Activated CD4-positive, alpha-beta memory T cell treated with anti-CD3 and anti-CD28 coated beads for 36 hours (primary cell): ENCODE measurements around the gene PLEKHA5. TPM values are rescaled to one million over a fixed set of nuclear protein-coding genes. Genes with fewer than 3 reads are reported as not detected.
"Not testable (repeated sequence)": the region's sequence is repeated elsewhere in the genome, so short reads cannot be mapped to it uniquely, and the experiment has no call there.

Source experiments
- CTCF ChIA-PET: fragments of 350-600 bp; sonication (Branson Sonifier 250); formaldehyde crosslinking; loops from one replicate; lab custom pipeline; 2021; ENCODE audit warnings: antibody characterized with exemption, inconsistent platforms; lab: Charles Lee
- POLR2A ChIA-PET: fragments of 350-600 bp; sonication (Branson Sonifier 250); formaldehyde crosslinking; loops from one replicate; lab custom pipeline; 2021; ENCODE audit warnings: antibody characterized with exemption; lab: Charles Lee
- DNase-seq: peaks from one replicate; pipeline ENCODE4 v3.0.0-alpha.2; 2020
- H3K27ac Mint-ChIP-seq: one replicate; pipeline ENCODE4 v1.8.0; 2021; ENCODE audit warnings: mixed read lengths
- H3K27me3 Mint-ChIP-seq: one replicate; pipeline ENCODE4 v1.8.0; 2021; ENCODE audit warnings: mixed read lengths
- H3K36me3 Mint-ChIP-seq: one replicate; pipeline ENCODE4 v1.8.0; 2021; ENCODE audit warnings: mixed read lengths
- H3K4me1 Mint-ChIP-seq: one replicate; pipeline ENCODE4 v1.8.0; 2021; ENCODE audit warnings: low read depth, mixed read lengths
- H3K4me3 Mint-ChIP-seq: one replicate; pipeline ENCODE4 v1.8.0; 2021; ENCODE audit warnings: mild to moderate bottlenecking, mixed read lengths
- H3K9me3 Mint-ChIP-seq: one replicate; pipeline ENCODE4 v1.8.0; 2021; ENCODE audit warnings: mixed read lengths
- intact Hi-C: fragments of 100-400 bp; cut with micrococcal nuclease; formaldehyde crosslinking; loops from one replicate; pipeline ENCODE4 v1.15.1; 2023
- total RNA-seq, 2 experiments: library from RNA; stranded (reverse); gene quantifications; one replicate each; pipeline ENCODE4 v1.2.3, GENCODE V29; 2021

The PLEKHA5 gene
- total RNA-seq, 2 experiments from 2014 or later: 6.6 to 7.4 TPM

- ChIA-PET CTCF (no interaction called here), POLR2A (no interaction called here)
- Mint-ChIP-seq H3K36me3 (no peaks in the 10 kb centered on the region), H3K27ac (no peak overlapping the region), H3K27me3 (no peaks in the 10 kb centered on the region), H3K4me3 (no peak overlapping the region), H3K9me3 (no peaks in the 10 kb centered on the region), H3K4me1 (peaks cover 2% of the 10 kb centered on the region)
- intact Hi-C loops: no loop called here
- no peak for DNase-seq
Observed at GRCh38 chr12:19412844-19413243, 283.3 kb downstream of the PLEKHA5 start.

- H3K9me3 Mint-ChIP-seq, H3K27me3 Mint-ChIP-seq, H3K4me3 Mint-ChIP-seq, CTCF ChIA-PET, H3K27ac Mint-ChIP-seq, POLR2A ChIA-PET, DNase-seq, H3K4me1 Mint-ChIP-seq, intact Hi-C loops, H3K36me3 Mint-ChIP-seq: not testable (repeated sequence)
Observed at GRCh38 chr12:19413582-19413981, 284.0 kb downstream of the PLEKHA5 start.

GRCh38 chr12:19415563-19415962, 286.0 kb downstream of the PLEKHA5 start:
- intact Hi-C loops: no loop called here
- H3K9me3 Mint-ChIP-seq: no peaks in the 10 kb centered on the region
- H3K4me3 Mint-ChIP-seq: no peak overlapping the region
- H3K27me3 Mint-ChIP-seq: no peaks in the 10 kb centered on the region
- H3K27ac Mint-ChIP-seq: no peak overlapping the region
- H3K4me1 Mint-ChIP-seq: peaks cover 2% of the 10 kb centered on the region
- ChIA-PET CTCF (no interaction called here), POLR2A (no interaction called here)
- DNase-seq: no peak
- no peaks in the 10 kb centered on the region for H3K36me3 Mint-ChIP-seq

- Mint-ChIP-seq H3K4me1 (peaks cover 5% of the 10 kb centered on the region), H3K36me3 (no peaks in the 10 kb centered on the region), H3K9me3 (no peaks in the 10 kb centered on the region), H3K27me3 (no peaks in the 10 kb centered on the region), H3K27ac (no peak overlapping the region), H3K4me3 (no peak overlapping the region)
- intact Hi-C loops: no loop called here
- no peak for DNase-seq
- ChIA-PET POLR2A (no interaction called here), CTCF (no interaction called here)
Observed at GRCh38 chr12:19419086-19419485, 289.6 kb downstream of the PLEKHA5 start.

GRCh38 chr12:19421503-19422282, 292.2 kb downstream of the PLEKHA5 start:
- no peak overlapping the region for H3K27ac Mint-ChIP-seq

GRCh38 chr12:19423166-19423930, 293.8 kb downstream of the PLEKHA5 start:
- intact Hi-C loops: no loop called here
- Mint-ChIP-seq H3K27me3 (no peaks in the 10 kb centered on the region), H3K4me1 (peaks cover 6% of the 10 kb centered on the region), H3K36me3 (no peaks in the 10 kb centered on the region), H3K9me3 (peaks cover 2% of the 10 kb centered on the region), H3K27ac (no peak overlapping the region), H3K4me3 (no peak overlapping the region)
- POLR2A ChIA-PET: no interaction called here
- no peak for DNase-seq
- CTCF ChIA-PET: no interaction called here

More at GRCh38 chr12:19421503-19422282, 292.2 kb downstream of the PLEKHA5 start:
- CTCF ChIA-PET: no interaction called here
- DNase-seq: no peak
- Mint-ChIP-seq H3K36me3 (no peaks in the 10 kb centered on the region), H3K4me3 (no peak overlapping the region), H3K4me1 (peaks cover 5% of the 10 kb centered on the region), H3K27me3 (no peaks in the 10 kb centered on the region), H3K9me3 (no peaks in the 10 kb centered on the region)
- intact Hi-C loops: no loop called here
- POLR2A ChIA-PET: no interaction called here
